OCI-LY7 (cell line): ENCODE results near the gene AGFG1. TPM values are rescaled to one million over a fixed set of nuclear protein-coding genes. Genes with fewer than 3 reads are reported as not detected.

Experiments
- BruUV-seq: library from RNA; stranded (reverse); fragments of 400-500 nt; replicated peaks from 2 replicates; lab custom pipeline; 2021; lab: Mats Ljungman, UMichigan
- CTCF ChIA-PET: fragments of 300-600 bp; sonication (Branson Sonifier 250); formaldehyde crosslinking; loops from one replicate; lab custom pipeline; 2022; ENCODE audit warnings: antibody characterized with exemption; ENCODE audit not compliant: unreplicated experiment; lab: Charles Lee
- POLR2A ChIA-PET: fragments of 300-600 bp; sonication (Branson Sonifier 250); formaldehyde crosslinking; loops from one replicate; lab custom pipeline; 2022; ENCODE audit warnings: antibody characterized with exemption; lab: Charles Lee
- DNase-seq: peaks from one replicate; pipeline ENCODE4 v3.0.0-alpha.2; 2015; ENCODE audit warnings: low spot score
- H2AFZ ChIP-seq: fragments of 200-600 bp; sonication (generic), shearing (Covaris generic); 2 replicates; pipeline ENCODE4 v1.6.1; 2014; ENCODE audit warnings: mild to moderate bottlenecking, antibody characterized with exemption, low read length, moderate library complexity
- H3K27ac ChIP-seq: fragments of 200-600 bp; sonication (generic); 2 replicates; pipeline ENCODE4 v1.5.1; 2014; ENCODE audit warnings: mixed run types, low read depth, mild to moderate bottlenecking, moderate library complexity, low read length, inconsistent platforms; ENCODE audit not compliant: poor library complexity, severe bottlenecking
- H3K36me3 ChIP-seq: fragments of 200-600 bp; sonication (generic); 2 replicates; pipeline ENCODE4 v1.6.1; 2014; ENCODE audit warnings: mild to moderate bottlenecking, antibody characterized with exemption, low read length, moderate library complexity, mixed read lengths; ENCODE audit not compliant: insufficient read depth
- H3K4me1 ChIP-seq: fragments of 200-600 bp; sonication (generic); 2 replicates; pipeline ENCODE4 v1.5.1; 2014; ENCODE audit warnings: mild to moderate bottlenecking, low read length; ENCODE audit not compliant: insufficient read depth, poor library complexity, severe bottlenecking
- H3K4me2 ChIP-seq: fragments of 200-600 bp; sonication (generic); 2 replicates; pipeline ENCODE4 v1.6.1; 2014; ENCODE audit warnings: mild to moderate bottlenecking, low read length
- H3K4me3 ChIP-seq: fragments of 200-600 bp; sonication (generic); 2 replicates; pipeline ENCODE4 v1.5.1; 2014; ENCODE audit warnings: mild to moderate bottlenecking, low read depth, low read length; ENCODE audit not compliant: poor library complexity, severe bottlenecking
- H3K79me2 ChIP-seq: fragments of 200-600 bp; sonication (generic); 2 replicates; pipeline ENCODE4 v1.6.1; 2016; ENCODE audit warnings: low read depth, mild to moderate bottlenecking, low read length, moderate library complexity, mixed read lengths; ENCODE audit not compliant: insufficient read depth
- H3K9me2 ChIP-seq: fragments of 200-600 bp; sonication (generic); 2 replicates; pipeline ENCODE4 v1.6.1; 2016; ENCODE audit warnings: mild to moderate bottlenecking, low read length, mixed read lengths; ENCODE audit not compliant: insufficient read depth
- H3K9me3 ChIP-seq: fragments of 200-600 bp; sonication (generic); 2 replicates; pipeline ENCODE4 v1.6.1; 2014; ENCODE audit warnings: mild to moderate bottlenecking, mixed run types, low read length, mixed read lengths
- H4K20me1 ChIP-seq: fragments of 200-600 bp; sonication (generic); 2 replicates; pipeline ENCODE4 v1.6.1; 2014; ENCODE audit warnings: mild to moderate bottlenecking, antibody characterized with exemption, low read length, moderate library complexity, mixed read lengths; ENCODE audit not compliant: insufficient read depth
- EZH2phosphoT487 ChIP-seq: fragments of 200-600 bp; sonication (generic); IDR thresholded peaks from 2 replicates; pipeline ENCODE4 v1.6.1; 2018; ENCODE audit warnings: low read depth, borderline replicate concordance, mild to moderate bottlenecking, mixed run types, antibody characterized with exemption, low read length, moderate library complexity, mixed read lengths
- intact Hi-C: fragments of 100-400 bp; cut with micrococcal nuclease; formaldehyde crosslinking; loops from one replicate; pipeline ENCODE4 v1.10.0; 2022; ENCODE audit not compliant: unreplicated experiment
- total RNA-seq, 2 experiments: library from RNA; depleted of rRNA in 1 of 2; stranded (reverse); fragments of >200 nt in 1 of 2; shearing (Covaris generic) in 1 of 2; gene quantifications; 2 replicates each; pipeline ENCODE4 v1.2.3, GENCODE V29; 2014 to 2022
- TF ChIP-seq, protein P1 (sequence below): fragments of 200-600 bp; sonication (generic); conservative IDR thresholded peaks from 2 replicates; pipeline ENCODE4 v1.5.1; 2014; ENCODE audit warnings: mild to moderate bottlenecking, antibody characterized with exemption, low read length, moderate library complexity, mixed read lengths

AGFG1 gene
- total RNA-seq, 2 experiments from 2014 or later: 37.6 to 65.4 TPM

- intact Hi-C loops: no loop called here
- no TSS peak for BruUV-seq
- H2AFZ ChIP-seq: no peak overlapping the region
Observed at GRCh38 chr2:227472265-227473121, 537 bp downstream of the AGFG1 start.

GRCh38 chr2:227473122-227473461 lies 1.1 kb downstream of the AGFG1 start:
- Histone ChIP-seq H3K36me3 (no peaks in the 10 kb centered on the region), H2AFZ (no peak overlapping the region), H3K4me2 (peak overlapping the region; percentile 97), H3K9me2 (no peaks in the 10 kb centered on the region), H3K27ac (no peak overlapping the region), H3K4me3 (peak overlapping the region; percentile 94), H3K4me1 (peaks cover 17% of the 10 kb centered on the region), H3K9me3 (no peaks in the 10 kb centered on the region), H4K20me1 (peaks cover 29% of the 10 kb centered on the region), H3K79me2 (peaks cover 58% of the 10 kb centered on the region)
- intact Hi-C loops: no loop called here
- POLR2A ChIA-PET: interaction anchor here (0.7 to 1.4 kb wide), 2 partner anchors 12 to 26 kb away, joined by 4 read pairs; no protein-coding TSS in a partner anchor
- BruUV-seq: no TSS peak
- CTCF ChIA-PET: no interaction called here
- TF ChIP-seq, protein P1, sequence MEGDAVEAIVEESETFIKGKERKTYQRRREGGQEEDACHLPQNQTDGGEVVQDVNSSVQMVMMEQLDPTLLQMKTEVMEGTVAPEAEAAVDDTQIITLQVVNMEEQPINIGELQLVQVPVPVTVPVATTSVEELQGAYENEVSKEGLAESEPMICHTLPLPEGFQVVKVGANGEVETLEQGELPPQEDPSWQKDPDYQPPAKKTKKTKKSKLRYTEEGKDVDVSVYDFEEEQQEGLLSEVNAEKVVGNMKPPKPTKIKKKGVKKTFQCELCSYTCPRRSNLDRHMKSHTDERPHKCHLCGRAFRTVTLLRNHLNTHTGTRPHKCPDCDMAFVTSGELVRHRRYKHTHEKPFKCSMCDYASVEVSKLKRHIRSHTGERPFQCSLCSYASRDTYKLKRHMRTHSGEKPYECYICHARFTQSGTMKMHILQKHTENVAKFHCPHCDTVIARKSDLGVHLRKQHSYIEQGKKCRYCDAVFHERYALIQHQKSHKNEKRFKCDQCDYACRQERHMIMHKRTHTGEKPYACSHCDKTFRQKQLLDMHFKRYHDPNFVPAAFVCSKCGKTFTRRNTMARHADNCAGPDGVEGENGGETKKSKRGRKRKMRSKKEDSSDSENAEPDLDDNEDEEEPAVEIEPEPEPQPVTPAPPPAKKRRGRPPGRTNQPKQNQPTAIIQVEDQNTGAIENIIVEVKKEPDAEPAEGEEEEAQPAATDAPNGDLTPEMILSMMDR: no peak
- TF ChIP-seq EZH2phosphoT487: no peak
- no peak for DNase-seq

More at GRCh38 chr2:227472265-227473121, 537 bp downstream of the AGFG1 start:
- ChIA-PET CTCF (no interaction called here), POLR2A (interaction anchor here (0.6 to 1.4 kb wide), 3 partner anchors 10 to 26 kb away, joined by 3 to 4 read pairs (median 4); no protein-coding TSS in a partner anchor)
- Histone ChIP-seq H3K9me2 (no peaks in the 10 kb centered on the region), H3K36me3 (no peaks in the 10 kb centered on the region), H4K20me1 (peaks cover 29% of the 10 kb centered on the region), H3K79me2 (peaks cover 52% of the 10 kb centered on the region), H3K4me2 (peak overlapping the region; percentile 97), H3K9me3 (no peaks in the 10 kb centered on the region), H3K4me3 (peak overlapping the region; percentile 94), H3K27ac (peak overlapping the region; percentile 21), H3K4me1 (peaks cover 17% of the 10 kb centered on the region)
- no peak for TF ChIP-seq EZH2phosphoT487
- TF ChIP-seq, protein P1: no peak
- peak; percentile 61 for DNase-seq

- no TSS peak for BruUV-seq
Observed at GRCh38 chr2:227473806-227474205, 1.9 kb downstream of the AGFG1 start.

More at GRCh38 chr2:227473806-227474205, 1.9 kb downstream of the AGFG1 start:
- TF ChIP-seq, protein P1: no peak
- TF ChIP-seq EZH2phosphoT487: no peak
- Histone ChIP-seq H2AFZ (no peak overlapping the region), H3K9me3 (no peaks in the 10 kb centered on the region), H3K79me2 (peaks cover 65% of the 10 kb centered on the region), H4K20me1 (peaks cover 31% of the 10 kb centered on the region), H3K27ac (no peak overlapping the region), H3K36me3 (no peaks in the 10 kb centered on the region), H3K4me1 (peaks cover 17% of the 10 kb centered on the region), H3K4me3 (peak overlapping the region; percentile 94), H3K4me2 (peak overlapping the region; percentile 97), H3K9me2 (no peaks in the 10 kb centered on the region)
- ChIA-PET POLR2A (interaction anchor here (0.5 to 1.7 kb wide), 6 partner anchors 9 to 147 kb away, joined by 3 to 7 read pairs (median 4); no protein-coding TSS in a partner anchor), CTCF (no interaction called here)
- intact Hi-C loops: no loop called here
- DNase-seq: no peak
